Upper lobe of left lung (tissue), 4 donors: ENCODE data around the gene NME7.

ENCODE experiments used
- POLR2A ChIP-seq, 4 donors: fragments of 450-650 bp; IDR thresholded peaks; one replicate each; pipeline ENCODE4 v1.5.1; 2016 to 2017; ENCODE audit warnings: antibody characterized with exemption in 4 of 4, mild to moderate bottlenecking in 2 of 4
- POLR2AphosphoS5 ChIP-seq, 2 donors: sonication (generic); formaldehyde crosslinking; IDR thresholded peaks; one replicate each; pipeline ENCODE4 v1.5.1; 2017; ENCODE audit warnings: antibody characterized with exemption in 2 of 2

DNA sequence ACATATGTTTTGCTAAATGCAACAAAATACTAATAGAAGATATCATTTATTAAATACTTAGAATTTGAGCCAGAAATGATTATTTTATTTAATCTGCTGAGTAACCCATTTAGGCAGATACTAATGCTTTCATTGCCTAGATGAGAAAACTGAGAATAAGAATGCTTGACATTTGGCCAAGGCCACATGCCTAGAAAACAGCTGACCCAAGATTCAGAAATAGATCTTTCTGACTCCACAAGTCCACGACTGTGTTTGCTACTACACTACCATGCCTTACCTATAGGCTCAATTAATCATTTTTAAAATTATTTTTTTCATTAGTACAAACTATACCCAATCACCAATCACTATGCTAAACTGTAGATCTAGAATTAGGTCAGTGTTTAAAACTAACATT lies 131.5 kb downstream of the NME7 start:
- TF ChIP-seq POLR2AphosphoS5 (IDR thresholded peaks at IDR 0.05) = no peak
- TF ChIP-seq POLR2A (IDR thresholded peaks at IDR 0.05) = no peak
